Measurements from ENCODE around the gene GPR161. TPM values are rescaled to one million over a fixed set of nuclear protein-coding genes. Genes with fewer than 3 reads are reported as not detected.

The GPR161 gene
- total and polyA plus RNA-seq, 2 experiments from 2014 or later: 7.9 to 11.6 TPM

- ATAC-seq: no peak
- Mint-ChIP-seq H3K4me1 (peaks cover 12% of the 10 kb centered on the region), H3K27me3 (ENCODE audit: insufficient read depth, low read depth, poor library complexity) (peaks cover 6% of the 10 kb centered on the region), H3K9me3 (no peaks in the 10 kb centered on the region), H3K27ac (no peak overlapping the region), H3K36me3 (ENCODE audit: low read depth) (peaks cover 3% of the 10 kb centered on the region; the same call in 2 of the 3 replicates), H3K4me3 (no peak overlapping the region)
- no peaks in the 10 kb centered on the region for H3F3A ChIP-seq (replicated peaks; ENCODE audit: low read depth)
- H4K20me1 ChIP-seq (replicated peaks; ENCODE audit: insufficient read depth): no peaks in the 10 kb centered on the region
- no peaks in the 10 kb centered on the region for H3K27me3 ChIP-seq (ENCODE audit: insufficient read depth)
- no peak overlapping the region for H2AFZ ChIP-seq
- TF ChIP-seq EZH2phosphoT487 (IDR thresholded peaks at IDR 0.05; ENCODE audit: unreplicated experiment): no peak
- TF ChIP-seq CTCF (conservative IDR thresholded peaks at IDR 0.05; ENCODE audit: low read depth in 2 of 2): no peak
- TF ChIP-seq ZNF114 (CRISPR knock-in tag; IDR thresholded peaks at IDR 0.05): no peak
- no peak for TF ChIP-seq REST (IDR thresholded peaks at IDR 0.05; ENCODE audit: unreplicated experiment)
- TF ChIP-seq EZH2 (IDR thresholded peaks at IDR 0.05; ENCODE audit: low read depth, unreplicated experiment): no peak
- no peak for TF ChIP-seq NANOG (IDR thresholded peaks at IDR 0.05; ENCODE audit: borderline replicate concordance)
- TF ChIP-seq JUNB (IDR thresholded peaks at IDR 0.05; ENCODE audit: unreplicated experiment): no peak
- TF ChIP-seq STAT1 (IDR thresholded peaks at IDR 0.05; ENCODE audit: unreplicated experiment): no peak
- TF ChIP-seq POLR2AphosphoS5 (IDR thresholded peaks at IDR 0.05; ENCODE audit: low read depth): no peak
- H3K9me2 ChIP-seq (ENCODE audit: insufficient read depth): no peaks in the 10 kb centered on the region
- no peak for DNase-seq (ENCODE audit: low spot score)
- no peaks in the 10 kb centered on the region for H3K36me3 ChIP-seq (ENCODE audit: insufficient read depth)
- no peaks in the 10 kb centered on the region for H3K79me2 ChIP-seq (replicated peaks; ENCODE audit: insufficient read depth)
- H3K4me2 ChIP-seq: no peak overlapping the region
- no peak overlapping the region for H3K4me3 ChIP-seq
- no peaks in the 10 kb centered on the region for H3K4me1 ChIP-seq (ENCODE audit: insufficient read depth)
- H3K27ac ChIP-seq (ENCODE audit: low read depth): no peak overlapping the region; the same call in 1 of the 2 replicates
Observed at GRCh38 chr1:168090395-168090794, 46.3 kb downstream of the GPR161 start.

GRCh38 chr1:168089979-168090337 lies 46.8 kb downstream of the GPR161 start:
- H4K20me1 ChIP-seq (replicated peaks; ENCODE audit: insufficient read depth): no peaks in the 10 kb centered on the region
- H2AFZ ChIP-seq: no peak overlapping the region
- DNase-seq (ENCODE audit: low spot score) (no peak), ATAC-seq (no peak)
- H3K79me2 ChIP-seq (replicated peaks; ENCODE audit: insufficient read depth): no peaks in the 10 kb centered on the region
- H3K4me1 ChIP-seq (ENCODE audit: insufficient read depth): no peaks in the 10 kb centered on the region
- H3K4me1 Mint-ChIP-seq: peaks cover 12% of the 10 kb centered on the region
- H3K27ac ChIP-seq (ENCODE audit: low read depth): no peak overlapping the region
- no peaks in the 10 kb centered on the region for H3K27me3 ChIP-seq (ENCODE audit: insufficient read depth)
- H3K4me3 Mint-ChIP-seq: no peak overlapping the region
- H3K4me3 ChIP-seq: no peak overlapping the region
- H3F3A ChIP-seq (replicated peaks; ENCODE audit: low read depth): no peaks in the 10 kb centered on the region
- peaks cover 3% of the 10 kb centered on the region; the same call in 2 of the 3 replicates for H3K36me3 Mint-ChIP-seq (ENCODE audit: low read depth)
- H3K9me3 Mint-ChIP-seq: no peaks in the 10 kb centered on the region
- H3K36me3 ChIP-seq (ENCODE audit: insufficient read depth): no peaks in the 10 kb centered on the region
- H3K4me2 ChIP-seq: no peak overlapping the region
- H3K27me3 Mint-ChIP-seq (ENCODE audit: insufficient read depth, low read depth, poor library complexity): peaks cover 8% of the 10 kb centered on the region
- no peaks in the 10 kb centered on the region for H3K9me2 ChIP-seq (ENCODE audit: insufficient read depth)
- no peak overlapping the region for H3K27ac Mint-ChIP-seq
- no peak for TF ChIP-seq NANOG (IDR thresholded peaks at IDR 0.05; ENCODE audit: borderline replicate concordance)
- TF ChIP-seq CTCF (conservative IDR thresholded peaks at IDR 0.05; ENCODE audit: low read depth in 2 of 2): no peak
- no peak for TF ChIP-seq STAT1 (IDR thresholded peaks at IDR 0.05; ENCODE audit: unreplicated experiment)
